ENCODE results near the gene LMTK3. TPM values are rescaled to one million over a fixed set of nuclear protein-coding genes. Genes with fewer than 3 reads are reported as not detected.
"Not testable (repeated sequence)": the region's sequence is repeated elsewhere in the genome, so short reads cannot be mapped to it uniquely, and the experiment has no call there.

The LMTK3 gene
- total RNA-seq, 4 donors from 2014 or later = 1.3 to 3.5 (median 1.6) TPM

DNA sequence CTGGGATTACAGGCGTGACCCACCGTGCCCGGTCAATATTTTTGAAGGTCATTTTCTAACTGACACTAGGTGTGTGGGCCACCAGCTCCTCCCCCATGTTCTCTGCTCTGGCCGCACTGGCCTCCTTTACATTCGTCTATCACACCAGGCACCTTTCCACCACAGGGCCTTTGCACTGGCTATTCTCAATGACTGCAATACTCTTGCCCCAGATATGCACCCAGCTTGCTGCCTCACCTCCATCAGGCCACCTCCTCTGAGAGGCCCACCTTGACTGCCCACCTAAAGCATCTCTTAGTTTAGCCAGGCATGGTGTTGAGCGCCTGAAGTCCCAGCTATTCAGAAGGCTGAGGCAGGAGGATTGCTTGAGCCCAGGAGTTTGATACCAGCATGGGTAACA lies 30.2 kb upstream of the LMTK3 start:
- Histone ChIP-seq H3K4me3 (no peak overlapping the region), H3K36me3 (no peaks in the 10 kb centered on the region), H3K4me1 (peaks cover 21% of the 10 kb centered on the region), H3K9me3 (no peaks in the 10 kb centered on the region), H3K27ac (no peak overlapping the region), H3K27me3 (no peaks in the 10 kb centered on the region)
- 99% methylated on average over 6 of the region's 6 CpGs for WGBS
- no peak for DNase-seq (ENCODE audit: low spot score in 2 of 2)
- TF ChIP-seq POLR2AphosphoS5 (IDR thresholded peaks at IDR 0.05) = no peak
- TF ChIP-seq POLR2A (IDR thresholded peaks at IDR 0.05) = no peak
- no peak for TF ChIP-seq EP300 (IDR thresholded peaks at IDR 0.05)
- no peak for TF ChIP-seq CTCF (IDR thresholded peaks at IDR 0.05)

GRCh38 chr19:48540110-48540509 lies 28.5 kb upstream of the LMTK3 start:
- no peak for DNase-seq (ENCODE audit: low spot score in 2 of 2)
- H3K36me3 ChIP-seq = no peaks in the 10 kb centered on the region
- 37% methylated on average over 7 of the region's 7 CpGs for WGBS

DNA sequence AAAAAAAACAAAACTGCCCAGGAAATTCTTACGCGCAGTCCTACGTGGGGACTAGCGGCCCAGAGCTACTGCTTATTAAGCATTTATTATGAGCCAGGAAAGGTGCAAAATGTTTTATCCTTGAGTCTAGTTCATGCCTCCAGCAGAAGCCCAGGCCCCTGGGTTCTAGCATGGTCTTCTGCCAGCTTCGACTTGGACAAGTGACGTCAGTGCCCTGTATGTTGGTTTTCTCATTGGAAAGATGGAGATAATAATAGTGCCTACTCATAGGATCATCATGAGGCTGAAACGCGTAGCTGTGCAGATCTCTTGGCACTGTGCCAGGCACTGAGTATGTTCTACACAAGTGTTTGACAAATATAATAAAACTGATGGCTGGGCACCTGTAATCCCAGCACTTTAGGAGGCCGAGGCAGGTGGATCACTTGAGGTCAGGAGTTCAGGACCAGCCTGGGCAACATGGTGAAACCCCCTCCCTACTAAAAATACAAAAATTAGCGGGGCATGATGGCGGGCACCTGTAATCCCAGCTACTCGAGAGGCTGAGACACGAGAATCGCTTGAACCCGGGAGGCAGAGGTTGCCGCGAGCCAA lies 28.0 kb upstream of the LMTK3 start:
- H3K36me3 ChIP-seq = no peaks in the 10 kb centered on the region
- 63% methylated on average over 17 of the region's 17 CpGs for WGBS
- TF ChIP-seq EP300 (IDR thresholded peaks at IDR 0.05) (no peak), POLR2AphosphoS5 (IDR thresholded peaks at IDR 0.05) (no peak), CTCF (IDR thresholded peaks at IDR 0.05) (no peak), POLR2A (IDR thresholded peaks at IDR 0.05) (no peak)
- no peak for DNase-seq (ENCODE audit: low spot score in 2 of 2)
- no peaks in the 10 kb centered on the region for H3K27me3 ChIP-seq
- peaks cover 17% of the 10 kb centered on the region for H3K4me1 ChIP-seq
- H3K9me3 ChIP-seq = no peaks in the 10 kb centered on the region
- no peak overlapping the region for H3K4me3 ChIP-seq
- H3K27ac ChIP-seq = no peak overlapping the region

More at GRCh38 chr19:48540110-48540509, 28.5 kb upstream of the LMTK3 start:
- TF ChIP-seq EP300 (IDR thresholded peaks at IDR 0.05) (no peak), POLR2AphosphoS5 (IDR thresholded peaks at IDR 0.05) (no peak), POLR2A (IDR thresholded peaks at IDR 0.05) (no peak), CTCF (IDR thresholded peaks at IDR 0.05) (no peak)
- H3K4me3 ChIP-seq = no peak overlapping the region
- H3K27me3 ChIP-seq = no peaks in the 10 kb centered on the region
- H3K27ac ChIP-seq = no peak overlapping the region
- peaks cover 21% of the 10 kb centered on the region for H3K4me1 ChIP-seq
- no peaks in the 10 kb centered on the region for H3K9me3 ChIP-seq

DNA sequence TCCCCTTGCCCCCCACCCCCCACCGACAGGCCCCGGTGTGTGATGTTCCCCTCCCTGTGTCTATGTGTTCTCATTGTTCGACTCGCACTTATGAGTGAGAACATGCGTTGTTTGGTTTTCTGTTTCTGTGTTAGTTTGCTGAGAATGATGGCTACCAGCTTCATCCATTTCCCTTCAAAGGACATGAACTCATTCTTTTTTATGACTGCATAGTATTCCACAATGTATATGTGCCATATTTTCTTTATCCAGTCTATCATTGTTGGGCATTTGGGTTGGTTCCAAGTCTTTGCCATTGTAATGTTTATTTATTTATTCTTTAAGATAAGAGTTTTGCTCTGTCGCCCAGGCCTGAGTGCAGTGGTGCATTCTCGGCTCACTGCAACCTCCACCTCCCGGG lies 26.4 kb upstream of the LMTK3 start:
- H3K9me3 ChIP-seq; H3K4me3 ChIP-seq; H3K27ac ChIP-seq; H3K27me3 ChIP-seq; H3K36me3 ChIP-seq; H3K4me1 ChIP-seq; DNase-seq (ENCODE audit: low spot score in 2 of 2): not testable (repeated sequence)
- WGBS = 95% methylated on average over 8 of the region's 8 CpGs

- no peaks in the 10 kb centered on the region for H3K9me3 ChIP-seq
- DNase-seq (ENCODE audit: low spot score in 2 of 2) = no peak
- TF ChIP-seq EP300 (IDR thresholded peaks at IDR 0.05) = no peak
- no peak for TF ChIP-seq POLR2A (IDR thresholded peaks at IDR 0.05)
- no peak for TF ChIP-seq CTCF (IDR thresholded peaks at IDR 0.05)
- TF ChIP-seq POLR2AphosphoS5 (IDR thresholded peaks at IDR 0.05) = no peak
- peaks cover 3% of the 10 kb centered on the region for H3K4me1 ChIP-seq
- WGBS = 74% methylated on average over 7 of the region's 7 CpGs
- no peak overlapping the region for H3K27ac ChIP-seq
- no peaks in the 10 kb centered on the region for H3K36me3 ChIP-seq
- H3K4me3 ChIP-seq = no peak overlapping the region
- H3K27me3 ChIP-seq = no peaks in the 10 kb centered on the region
Observed at GRCh38 chr19:48537541-48537940, 25.9 kb upstream of the LMTK3 start.

DNA sequence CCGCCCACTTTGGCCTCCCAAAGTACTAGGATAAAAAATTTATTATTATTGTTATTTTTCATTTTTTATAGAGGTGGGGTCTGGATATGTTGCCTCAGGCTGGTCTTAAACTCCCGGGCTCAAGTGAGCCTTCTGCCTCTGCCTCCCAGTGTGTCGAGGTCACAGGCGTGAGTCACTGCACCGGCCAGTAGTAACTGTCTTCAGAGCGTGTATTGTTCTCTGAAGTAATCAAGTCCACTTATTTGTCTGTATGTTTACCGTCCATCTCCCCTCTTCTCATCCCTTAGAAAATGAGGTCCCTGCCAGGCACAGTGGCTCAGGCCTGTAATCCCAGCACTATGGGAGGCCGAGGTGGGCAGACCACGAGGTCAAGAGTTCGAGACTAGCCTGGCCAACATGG lies 22.1 kb upstream of the LMTK3 start:
- Histone ChIP-seq H3K27me3 (no peaks in the 10 kb centered on the region), H3K36me3 (no peaks in the 10 kb centered on the region), H3K9me3 (peaks cover 4% of the 10 kb centered on the region), H3K4me1 (no peaks in the 10 kb centered on the region), H3K27ac (no peak overlapping the region), H3K4me3 (no peak overlapping the region)
- TF ChIP-seq EP300 (IDR thresholded peaks at IDR 0.05) (no peak), POLR2A (IDR thresholded peaks at IDR 0.05) (no peak), POLR2AphosphoS5 (IDR thresholded peaks at IDR 0.05) (no peak), CTCF (IDR thresholded peaks at IDR 0.05) (no peak)
- no peak for DNase-seq (ENCODE audit: low spot score in 2 of 2)
- 88% methylated on average over 10 of the region's 10 CpGs for WGBS

Measured in suprapubic skin (tissue), 4 donors.